Erythroblast (primary cell): ENCODE results near the gene FDXACB1.

Experiments used
- GATA1 ChIP-seq: IDR thresholded peaks from 2 replicates; pipeline ENCODE4 v1.6.1; 2011; ENCODE audit warnings: low read depth, mild to moderate bottlenecking, control low read depth, low read length, moderate library complexity
- POLR2A ChIP-seq: IDR thresholded peaks from 2 replicates; pipeline ENCODE4 v1.6.1; 2011; ENCODE audit warnings: mild to moderate bottlenecking, low read length

DNA sequence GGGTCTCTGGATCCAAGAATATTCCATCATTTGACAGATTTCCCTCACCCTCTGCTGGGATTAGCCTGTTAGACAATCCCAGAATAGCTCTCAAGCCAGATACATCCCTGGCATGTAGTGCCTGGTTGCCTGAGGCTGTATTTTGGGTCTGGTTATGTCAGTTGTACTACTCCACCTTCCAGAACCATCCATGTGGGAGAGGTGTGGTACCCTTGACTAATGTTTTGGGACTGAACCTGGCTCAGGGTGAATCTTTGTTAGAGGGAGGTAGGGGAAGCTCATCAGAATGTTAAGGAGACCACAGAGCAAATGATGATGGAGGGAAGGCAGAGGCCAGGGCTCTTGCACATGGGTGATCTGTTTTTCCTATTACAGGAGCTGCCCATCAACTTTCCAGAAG is 45.0 kb upstream of the FDXACB1 start:
- no peak for TF ChIP-seq POLR2A
- no peak for TF ChIP-seq GATA1
